Naive B cell (primary cell): ENCODE data around the gene JARID2. TPM values are rescaled to one million over a fixed set of nuclear protein-coding genes. Genes with fewer than 3 reads are reported as not detected.

Source experiments
- ATAC-seq, 2 donors: fragments of 150-1000 bp; cut with Tn5 transposase; 2 replicates each; pipeline ENCODE4 v1.10.0; 2021; ENCODE audit warnings: low read depth in 2 of 2, mild to moderate bottlenecking in 2 of 2, moderate library complexity in 2 of 2
- DNase-seq: peaks from one replicate; pipeline ENCODE4 v3.0.0; 2022
- H3K27ac Mint-ChIP-seq, 6 donors: one replicate each; pipeline ENCODE4 v1.8.0; 2020 to 2022; ENCODE audit warnings: mild to moderate bottlenecking in 6 of 6, mixed read lengths in 6 of 6, moderate library complexity in 5 of 6, inconsistent platforms in 2 of 6
- H3K27me3 Mint-ChIP-seq, 3 donors: one replicate each; pipeline ENCODE4 v1.8.0; 2021 to 2022; ENCODE audit warnings: mixed read lengths in 3 of 3, mild to moderate bottlenecking in 1 of 3
- H3K36me3 Mint-ChIP-seq, 2 donors: one replicate each; pipeline ENCODE4 v1.8.0; 2020 to 2022; ENCODE audit warnings: mixed read lengths in 2 of 2, inconsistent platforms in 1 of 2, mild to moderate bottlenecking in 1 of 2
- H3K4me1 Mint-ChIP-seq, 3 donors: one replicate each; pipeline ENCODE4 v1.8.0; 2020 to 2022; ENCODE audit warnings: mixed read lengths in 3 of 3, inconsistent platforms in 1 of 3, mild to moderate bottlenecking in 1 of 3, moderate library complexity in 1 of 3
- H3K4me3 Mint-ChIP-seq, 8 donors: one replicate each; pipeline ENCODE4 v1.8.0; 2020 to 2022; ENCODE audit warnings: mild to moderate bottlenecking in 8 of 8, mixed read lengths in 8 of 8, moderate library complexity in 8 of 8, inconsistent platforms in 2 of 8
- H3K9me3 Mint-ChIP-seq, 7 donors: one replicate each; pipeline ENCODE4 v1.8.0; 2020 to 2022; ENCODE audit warnings: mixed read lengths in 7 of 7, mild to moderate bottlenecking in 5 of 7, inconsistent platforms in 2 of 7, moderate library complexity in 1 of 7
- polyA plus RNA-seq, 6 donors: library from polyadenylated mRNA; unstranded; fragments of 300-500 nt; fragmentation: Illumina TruSeq; gene quantifications; one replicate each; pipeline ENCODE4 v1.2.3, GENCODE V29; 2021; ENCODE audit warnings: low read depth in 6 of 6

The JARID2 gene
- polyA plus RNA-seq, 6 donors from 2014 or later: 2.7 to 21.9 (median 16.6) TPM

GRCh38 chr6:15331629-15332251, 85.9 kb downstream of the JARID2 start:
- ATAC-seq (no peak), DNase-seq (no peak)
- Mint-ChIP-seq H3K36me3 (no peaks in the 10 kb centered on the region), H3K9me3 (no peaks in the 10 kb centered on the region), H3K4me3 (peak overlapping the region; percentile 55 to 91 (median 82)), H3K27ac (peak overlapping the region; percentile 33 to 89 (median 82)), H3K27me3 (no peaks in the 10 kb centered on the region), H3K4me1 (peaks cover 76 to 100% (median 90%) of the 10 kb centered on the region in 3 donors)

- Mint-ChIP-seq H3K4me1 (peaks cover 76 to 100% (median 90%) of the 10 kb centered on the region in 3 donors), H3K4me3 (peak overlapping the region in 2 of 8 donors; percentile 42 to 91), H3K36me3 (no peaks in the 10 kb centered on the region), H3K9me3 (no peaks in the 10 kb centered on the region), H3K27me3 (no peaks in the 10 kb centered on the region), H3K27ac (peak overlapping the region in 1 of 6 donors; percentile 77)
- DNase-seq: no peak
- no peak for ATAC-seq
Observed at GRCh38 chr6:15332446-15332845, 86.6 kb downstream of the JARID2 start.

- no peaks in the 10 kb centered on the region for H3K27me3 Mint-ChIP-seq
- no peaks in the 10 kb centered on the region for H3K36me3 Mint-ChIP-seq
- DNase-seq (no peak), ATAC-seq (peak; percentile 30 to 38)
- H3K27ac Mint-ChIP-seq: peak overlapping the region; percentile 20 to 84 (median 60)
- peaks cover 72 to 99% (median 85%) of the 10 kb centered on the region in 3 donors for H3K4me1 Mint-ChIP-seq
- H3K9me3 Mint-ChIP-seq: no peaks in the 10 kb centered on the region
- H3K4me3 Mint-ChIP-seq: peak overlapping the region in 4 of 8 donors; percentile 24 to 54 (median 42)
Observed at GRCh38 chr6:15335385-15335784, 89.5 kb downstream of the JARID2 start.

GRCh38 chr6:15335916-15336315, 90.0 kb downstream of the JARID2 start:
- Mint-ChIP-seq H3K4me1 (peaks cover 73 to 99% (median 85%) of the 10 kb centered on the region in 3 donors), H3K27ac (peak overlapping the region in 4 of 6 donors; percentile 20 to 80 (median 56)), H3K4me3 (peak overlapping the region in 4 of 8 donors; percentile 2 to 64 (median 40)), H3K9me3 (no peaks in the 10 kb centered on the region), H3K27me3 (no peaks in the 10 kb centered on the region), H3K36me3 (no peaks in the 10 kb centered on the region)
- ATAC-seq (no peak), DNase-seq (no peak)

GRCh38 chr6:15336900-15337560, 91.2 kb downstream of the JARID2 start:
- H3K9me3 Mint-ChIP-seq: no peaks in the 10 kb centered on the region
- no peaks in the 10 kb centered on the region for H3K36me3 Mint-ChIP-seq
- peak overlapping the region; percentile 2 to 89 (median 42) for H3K27ac Mint-ChIP-seq
- ATAC-seq (peak; percentile 25 to 34), DNase-seq (no peak)
- peaks cover 68 to 99% (median 83%) of the 10 kb centered on the region in 3 donors for H3K4me1 Mint-ChIP-seq
- H3K27me3 Mint-ChIP-seq: no peaks in the 10 kb centered on the region
- H3K4me3 Mint-ChIP-seq: peak overlapping the region in 6 of 8 donors; percentile 24 to 72 (median 40)

DNA sequence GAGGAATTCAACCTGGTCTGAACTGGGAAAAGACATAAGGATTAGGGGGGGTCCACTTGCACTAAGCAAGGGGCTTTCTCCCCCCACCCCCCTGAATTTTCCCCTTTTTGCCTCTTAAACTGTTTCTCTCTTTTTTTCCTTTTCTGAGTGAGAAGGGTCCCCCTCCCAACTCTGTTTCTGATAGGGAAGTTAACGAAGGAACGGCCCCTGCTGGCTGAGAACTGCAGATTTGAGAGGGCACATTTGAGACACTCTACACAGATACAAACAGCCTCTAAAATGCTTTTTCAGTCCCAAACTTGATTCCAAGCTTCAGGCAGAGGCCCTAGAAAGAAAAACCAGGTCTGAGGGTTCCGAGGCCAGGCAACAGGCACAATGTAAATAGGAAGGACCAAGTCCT, 91.7 kb downstream of the JARID2 start:
- H3K9me3 Mint-ChIP-seq: no peaks in the 10 kb centered on the region
- peaks cover 70 to 98% (median 81%) of the 10 kb centered on the region in 3 donors for H3K4me1 Mint-ChIP-seq
- no peaks in the 10 kb centered on the region for H3K27me3 Mint-ChIP-seq
- H3K4me3 Mint-ChIP-seq: peak overlapping the region in 7 of 8 donors; percentile 5 to 78 (median 38)
- DNase-seq: no peak
- peak overlapping the region in 5 of 6 donors; percentile 10 to 92 (median 89) for H3K27ac Mint-ChIP-seq
- no peaks in the 10 kb centered on the region for H3K36me3 Mint-ChIP-seq
- peak; percentile 35 to 59 for ATAC-seq

- DNase-seq (no peak), ATAC-seq (no peak)
- no peaks in the 10 kb centered on the region for H3K27me3 Mint-ChIP-seq
- no peaks in the 10 kb centered on the region for H3K9me3 Mint-ChIP-seq
- H3K4me3 Mint-ChIP-seq: peak overlapping the region in 2 of 8 donors; percentile 7 to 55
- peaks cover 71 to 98% (median 84%) of the 10 kb centered on the region in 3 donors for H3K4me1 Mint-ChIP-seq
- H3K27ac Mint-ChIP-seq: peak overlapping the region; percentile 1 to 63 (median 28)
- H3K36me3 Mint-ChIP-seq: no peaks in the 10 kb centered on the region
Observed at GRCh38 chr6:15338476-15338875, 92.6 kb downstream of the JARID2 start.

DNA sequence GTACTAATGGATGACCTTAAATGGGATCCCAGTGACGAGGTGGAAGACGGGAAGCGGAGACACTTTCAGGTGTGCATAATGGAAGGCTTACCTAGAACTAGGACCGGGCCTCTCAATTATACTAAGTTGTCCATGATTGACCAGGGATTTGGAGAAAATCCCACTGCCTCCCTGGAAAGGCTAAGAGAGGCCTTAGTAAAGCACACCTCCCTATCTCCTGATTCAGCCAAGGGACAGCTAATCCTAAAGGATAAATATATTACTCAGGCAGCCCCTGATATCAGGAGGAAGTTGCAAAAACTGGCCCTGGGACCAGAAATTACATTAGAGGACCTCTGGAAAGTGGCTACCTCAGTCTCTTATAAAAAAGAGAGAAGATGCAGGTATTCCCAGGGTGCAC, 93.2 kb downstream of the JARID2 start:
- Mint-ChIP-seq H3K9me3 (no peaks in the 10 kb centered on the region), H3K36me3 (no peaks in the 10 kb centered on the region), H3K27ac (peak overlapping the region in 4 of 6 donors; percentile 14 to 57 (median 44)), H3K4me3 (no peak overlapping the region), H3K4me1 (peaks cover 72 to 98% (median 86%) of the 10 kb centered on the region in 3 donors), H3K27me3 (no peaks in the 10 kb centered on the region)
- ATAC-seq (no peak), DNase-seq (no peak)

DNA sequence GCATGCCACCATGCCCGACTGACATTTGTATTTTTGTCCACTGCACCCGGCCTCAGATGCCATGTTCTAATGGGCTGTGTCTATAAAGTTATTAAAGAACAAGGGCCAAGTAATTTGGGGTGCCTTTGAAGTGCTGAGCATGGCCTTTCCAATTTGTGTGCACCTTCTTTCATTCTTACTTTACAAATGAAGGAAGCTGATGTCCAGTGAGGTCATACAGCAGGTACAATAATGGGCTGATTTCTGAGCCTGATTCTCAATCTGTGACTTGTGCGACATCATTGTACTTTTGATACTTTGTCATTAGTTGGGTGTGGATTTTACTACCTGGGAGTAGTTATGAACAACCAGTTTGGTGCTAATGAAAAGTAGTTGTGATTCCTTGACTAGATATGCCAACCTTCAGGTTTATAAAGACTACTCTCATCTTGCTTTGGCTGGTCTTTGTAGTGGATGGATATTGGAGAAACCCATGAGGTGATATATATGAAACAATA, 94.3 kb downstream of the JARID2 start:
- Mint-ChIP-seq H3K4me3 (peak overlapping the region in 5 of 8 donors; percentile 12 to 82 (median 61)), H3K4me1 (peaks cover 69 to 95% (median 86%) of the 10 kb centered on the region in 3 donors), H3K27ac (peak overlapping the region in 5 of 6 donors; percentile 11 to 83 (median 39)), H3K9me3 (no peaks in the 10 kb centered on the region), H3K36me3 (no peaks in the 10 kb centered on the region), H3K27me3 (no peaks in the 10 kb centered on the region)
- DNase-seq (no peak), ATAC-seq (no peak)

DNA sequence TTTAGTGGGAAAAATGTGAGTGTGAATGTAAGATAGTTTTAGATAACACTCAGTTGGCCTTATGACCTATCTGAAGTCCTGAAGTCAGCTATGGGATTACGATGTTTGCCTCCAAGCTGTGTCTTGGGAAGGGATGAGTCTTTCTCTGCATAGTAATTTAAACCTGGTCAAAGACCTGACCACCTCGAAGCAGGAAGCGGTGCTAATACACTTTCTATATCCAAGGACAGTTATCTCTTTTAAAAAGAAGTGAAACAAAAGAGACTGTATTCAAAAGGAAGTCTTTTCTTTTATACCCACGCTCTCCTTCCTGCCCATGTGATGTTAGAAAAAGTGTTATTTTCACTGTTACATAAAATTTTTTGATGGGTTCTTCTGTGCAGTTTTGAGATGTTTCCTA, 94.9 kb downstream of the JARID2 start:
- no peaks in the 10 kb centered on the region for H3K27me3 Mint-ChIP-seq
- no peaks in the 10 kb centered on the region for H3K36me3 Mint-ChIP-seq
- DNase-seq (no peak), ATAC-seq (peak; percentile 48 to 65)
- H3K4me1 Mint-ChIP-seq: peaks cover 69 to 95% (median 86%) of the 10 kb centered on the region in 3 donors
- H3K4me3 Mint-ChIP-seq: peak overlapping the region; percentile 12 to 82 (median 61)
- peak overlapping the region; percentile 2 to 81 (median 39) for H3K27ac Mint-ChIP-seq
- H3K9me3 Mint-ChIP-seq: no peaks in the 10 kb centered on the region

DNA sequence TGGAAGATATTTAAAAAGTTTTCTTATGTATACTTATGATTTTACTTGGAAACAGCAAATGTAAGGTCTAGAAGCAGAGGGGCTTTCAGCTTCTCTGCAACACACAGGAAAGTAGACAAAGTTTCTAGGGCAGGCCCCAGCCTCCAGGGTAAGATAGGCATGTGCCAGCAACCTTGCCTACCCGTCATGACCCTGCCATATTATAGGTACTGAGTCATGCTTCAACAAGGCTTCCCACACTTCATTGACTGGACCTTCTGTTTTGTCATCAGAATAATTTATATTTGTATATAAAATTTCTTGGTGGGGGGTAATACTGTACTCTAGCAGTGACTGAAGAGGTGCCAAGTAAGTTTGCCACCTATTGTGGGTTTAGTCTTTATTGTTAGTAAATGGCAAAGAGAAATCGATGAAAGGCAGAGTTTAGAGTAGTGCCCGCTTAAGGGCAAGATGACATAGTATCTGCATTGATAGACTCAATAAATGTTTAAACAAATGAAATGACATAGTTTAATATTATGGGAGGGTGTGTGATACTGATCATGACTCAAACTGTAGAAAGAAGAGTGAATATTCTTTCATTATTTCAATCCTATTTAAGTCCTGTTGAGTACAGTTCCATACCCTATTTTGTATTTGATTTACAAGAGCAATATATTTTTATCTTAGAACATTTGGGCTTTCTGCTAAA, 95.6 kb downstream of the JARID2 start:
- peak in 1 of 2 donors; percentile 22 for ATAC-seq

DNA sequence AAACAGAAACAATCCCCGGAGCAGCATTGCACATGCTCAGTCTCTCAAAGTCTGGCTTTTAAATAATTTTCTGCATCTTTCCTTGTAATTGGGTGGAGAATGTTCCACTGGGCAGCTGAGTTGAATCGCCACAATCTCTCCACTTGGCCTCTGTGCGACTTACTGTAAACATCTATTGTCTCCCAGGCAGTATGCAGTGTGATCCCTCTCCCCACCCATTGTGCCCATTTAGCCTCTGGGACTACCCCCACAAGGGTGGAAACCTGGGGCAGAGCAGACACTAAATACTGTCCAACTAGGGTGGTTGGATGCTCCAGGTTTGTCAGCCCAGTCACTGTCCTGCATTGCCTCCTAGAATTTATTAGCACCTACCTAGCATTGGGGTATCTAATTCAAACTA, 96.2 kb downstream of the JARID2 start:
- Mint-ChIP-seq H3K4me1 (peaks cover 71 to 95% (median 90%) of the 10 kb centered on the region in 3 donors), H3K4me3 (peak overlapping the region in 7 of 8 donors; percentile 6 to 64 (median 44)), H3K9me3 (no peaks in the 10 kb centered on the region), H3K27ac (peak overlapping the region in 4 of 6 donors; percentile 22 to 86 (median 48)), H3K27me3 (no peaks in the 10 kb centered on the region), H3K36me3 (no peaks in the 10 kb centered on the region)
- no peak for ATAC-seq
- no peak for DNase-seq

More for the DNA sequence above, 95.6 kb downstream of the JARID2 start:
- H3K27me3 Mint-ChIP-seq: no peaks in the 10 kb centered on the region
- peak overlapping the region; percentile 2 to 86 (median 50) for H3K27ac Mint-ChIP-seq
- no peak for DNase-seq
- H3K9me3 Mint-ChIP-seq: no peaks in the 10 kb centered on the region
- H3K36me3 Mint-ChIP-seq: no peaks in the 10 kb centered on the region
- H3K4me1 Mint-ChIP-seq: peaks cover 71 to 95% (median 89%) of the 10 kb centered on the region in 3 donors
- peak overlapping the region; percentile 12 to 82 (median 62) for H3K4me3 Mint-ChIP-seq
